ENCODE results near the gene GDPGP1.

The GDPGP1 gene

GRCh38 chr15:90227816-90228772 is 5.9 kb upstream of the GDPGP1 start:
- DNase-seq (ENCODE audit: low read depth in 1 of 2, low spot score in 1 of 2): no peak
- no peak for TF ChIP-seq REST (IDR thresholded peaks at IDR 0.05; ENCODE audit: insufficient replicate concordance, low read depth)
- no peak for TF ChIP-seq CTCF (IDR thresholded peaks at IDR 0.05; ENCODE audit: insufficient read depth, low read length)
- no peak for TF ChIP-seq GABPA (IDR thresholded peaks at IDR 0.05; ENCODE audit: low read depth)
- no peak for TF ChIP-seq POLR2AphosphoS5 (IDR thresholded peaks at IDR 0.05; ENCODE audit: low read depth)
- no peak for TF ChIP-seq SPI1 (IDR thresholded peaks at IDR 0.05; ENCODE audit: borderline replicate concordance, low read depth)
- H3K27ac ChIP-seq (replicated peaks): no peak overlapping the region
- H3K27me3 ChIP-seq (ENCODE audit: insufficient read depth, poor library complexity, severe bottlenecking): no peaks in the 10 kb centered on the region
- H3K4me3 ChIP-seq (replicated peaks; ENCODE audit: insufficient read depth, low read length): no peak overlapping the region

- H3K27me3 ChIP-seq (ENCODE audit: insufficient read depth, poor library complexity, severe bottlenecking): no peaks in the 10 kb centered on the region
- no peak for TF ChIP-seq CTCF (IDR thresholded peaks at IDR 0.05; ENCODE audit: insufficient read depth, low read length)
- no peak overlapping the region for H3K27ac ChIP-seq (replicated peaks)
- DNase-seq (ENCODE audit: low read depth in 1 of 2, low spot score in 1 of 2): no peak
- no peak overlapping the region for H3K4me3 ChIP-seq (replicated peaks; ENCODE audit: insufficient read depth, low read length)
These were observed 5.0 kb upstream of the GDPGP1 start for GRCh38 chr15:90228960-90229359.

- Histone ChIP-seq H3K4me3 (replicated peaks; ENCODE audit: insufficient read depth, low read length) (no peak overlapping the region), H3K27ac (replicated peaks) (no peak overlapping the region; the same call in 1 of the 2 replicates), H3K27me3 (ENCODE audit: insufficient read depth, poor library complexity, severe bottlenecking) (no peaks in the 10 kb centered on the region)
- no peak for DNase-seq (ENCODE audit: low read depth in 1 of 2, low spot score in 1 of 2)
- no peak for TF ChIP-seq REST (IDR thresholded peaks at IDR 0.05; ENCODE audit: insufficient replicate concordance, low read depth)
- no peak for TF ChIP-seq GABPA (IDR thresholded peaks at IDR 0.05; ENCODE audit: low read depth)
- no peak for TF ChIP-seq CTCF (IDR thresholded peaks at IDR 0.05; ENCODE audit: insufficient read depth, low read length)
- no peak for TF ChIP-seq SPI1 (IDR thresholded peaks at IDR 0.05; ENCODE audit: borderline replicate concordance, low read depth)
- no peak for TF ChIP-seq POLR2AphosphoS5 (IDR thresholded peaks at IDR 0.05; ENCODE audit: low read depth)
These were observed 3.9 kb upstream of the GDPGP1 start for GRCh38 chr15:90230071-90230494.

Data from HL-60 (cell line).